NCI-H2196 (cell line): Measurements from ENCODE around the gene C4BPB.

Experiments used
- DNase-seq: peaks from one replicate; lab custom pipeline; 2025; ENCODE audit not compliant: unreplicated experiment; lab: John Stamatoyannopoulos, UW

C4BPB gene

GRCh38 chr1:207084232-207084631, 4.4 kb upstream of the C4BPB start:
- DNase-seq = no peak

GRCh38 chr1:207084701-207085180, 3.9 kb upstream of the C4BPB start:
- peak; percentile 54 for DNase-seq

GRCh38 chr1:207085887-207086286, 2.8 kb upstream of the C4BPB start:
- DNase-seq = no peak

- DNase-seq = no peak
Observed at GRCh38 chr1:207088161-207088560, 499 bp upstream of the C4BPB start.

GRCh38 chr1:207089627-207090355, 1.1 kb downstream of the C4BPB start:
- no peak for DNase-seq

GRCh38 chr1:207091200-207091908, 2.7 kb downstream of the C4BPB start:
- no peak for DNase-seq

GRCh38 chr1:207093944-207094343, 5.3 kb downstream of the C4BPB start:
- DNase-seq = no peak

- DNase-seq = no peak
Observed at GRCh38 chr1:207097871-207098324, 9.2 kb downstream of the C4BPB start.

GRCh38 chr1:207101720-207102119, 13.1 kb downstream of the C4BPB start:
- DNase-seq = no peak

GRCh38 chr1:207102146-207102545, 13.5 kb downstream of the C4BPB start:
- no peak for DNase-seq

GRCh38 chr1:207102659-207103058, 14.0 kb downstream of the C4BPB start:
- DNase-seq = no peak

- DNase-seq = no peak
Observed at GRCh38 chr1:207103892-207104373, 15.3 kb downstream of the C4BPB start, which contains the start of gene C4BPA. C4BPA (plus strand) TSS chr1:207104233; CDS start chr1:207113026, 8,793 bp downstream.

- DNase-seq = no peak
Observed at GRCh38 chr1:207109004-207109403, 20.3 kb downstream of the C4BPB start.

GRCh38 chr1:207112616-207113296, 24.1 kb downstream of the C4BPB start:
- DNase-seq = no peak

GRCh38 chr1:207115269-207115668, 26.6 kb downstream of the C4BPB start:
- DNase-seq = no peak

GRCh38 chr1:207124389-207124788, 35.7 kb downstream of the C4BPB start:
- no peak for DNase-seq

GRCh38 chr1:207128336-207128921, 39.8 kb downstream of the C4BPB start:
- no peak for DNase-seq

GRCh38 chr1:207129053-207129452, 40.4 kb downstream of the C4BPB start:
- no peak for DNase-seq

- DNase-seq = no peak
Observed at GRCh38 chr1:207130252-207131036, 41.8 kb downstream of the C4BPB start.

- no peak for DNase-seq
Observed at GRCh38 chr1:207131163-207131562, 42.5 kb downstream of the C4BPB start.
